ENCODE data around the gene EIF4E3.

- no peak for TF ChIP-seq CTCF (IDR thresholded peaks at IDR 0.05)
- no peak for TF ChIP-seq POLR2A (IDR thresholded peaks at IDR 0.05)
- TF ChIP-seq EP300 (IDR thresholded peaks at IDR 0.05) = no peak
These were observed 20.3 kb downstream of the EIF4E3 start for GRCh38 chr3:71704915-71705314.

All from upper lobe of left lung (tissue), 4 donors.